CD8-positive, alpha-beta memory T cell (primary cell): ENCODE data around the gene SGCA. TPM values are rescaled to one million over a fixed set of nuclear protein-coding genes. Genes with fewer than 3 reads are reported as not detected.

ENCODE experiments used
- CTCF ChIA-PET: fragments of 350-600 bp; sonication (Branson Sonifier 250); formaldehyde crosslinking; loops from one replicate; lab custom pipeline; 2021; ENCODE audit warnings: antibody characterized with exemption; lab: Charles Lee
- POLR2A ChIA-PET: fragments of 350-600 bp; sonication (Branson Sonifier 250); formaldehyde crosslinking; loops from one replicate; lab custom pipeline; 2021; ENCODE audit warnings: antibody characterized with exemption; lab: Charles Lee
- DNase-seq, 5 donors: peaks; one replicate each; pipeline versions ENCODE4 v3.0.0 to v3.0.0-alpha.2; 2020 to 2022; ENCODE audit warnings: mixed read lengths in 1 of 5
- H3K27ac ChIP-seq: one replicate; pipeline ENCODE4 v1.7.0; 2013; ENCODE audit warnings: low read depth, mild to moderate bottlenecking, low read length, moderate library complexity
- H3K27me3 ChIP-seq: 2 replicates; pipeline ENCODE4 v1.7.0; 2013; ENCODE audit warnings: low read length, mild to moderate bottlenecking; ENCODE audit not compliant: insufficient read depth, poor library complexity, severe bottlenecking
- H3K36me3 ChIP-seq: 2 replicates; pipeline ENCODE4 v1.7.0; 2013; ENCODE audit warnings: mild to moderate bottlenecking, low read length, moderate library complexity; ENCODE audit not compliant: insufficient read depth
- H3K4me1 ChIP-seq: 2 replicates; pipeline ENCODE4 v1.7.0; 2013; ENCODE audit warnings: mild to moderate bottlenecking, low read length, moderate library complexity; ENCODE audit not compliant: insufficient read depth
- H3K4me3 ChIP-seq: 2 replicates; pipeline ENCODE4 v1.7.0; 2013; ENCODE audit warnings: mild to moderate bottlenecking, low read length
- H3K9me3 ChIP-seq: 2 replicates; pipeline ENCODE4 v1.7.0; 2013; ENCODE audit warnings: mild to moderate bottlenecking, low read length
- H3K27ac Mint-ChIP-seq, 8 donors: one replicate each; pipeline ENCODE4 v1.8.0; 2020 to 2021; ENCODE audit warnings: mixed read lengths in 8 of 8, mild to moderate bottlenecking in 6 of 8, inconsistent platforms in 3 of 8, moderate library complexity in 3 of 8
- H3K27me3 Mint-ChIP-seq, 2 donors: one replicate each; pipeline ENCODE4 v1.8.0; 2020 to 2021; ENCODE audit warnings: mixed read lengths in 2 of 2, mild to moderate bottlenecking in 1 of 2, moderate library complexity in 1 of 2
- H3K36me3 Mint-ChIP-seq, 3 donors: one replicate each; pipeline ENCODE4 v1.8.0; 2020 to 2021; ENCODE audit warnings: mixed read lengths in 3 of 3, inconsistent platforms in 1 of 3, mild to moderate bottlenecking in 1 of 3
- H3K4me1 Mint-ChIP-seq, 3 donors: one replicate each; pipeline ENCODE4 v1.8.0; 2020 to 2021; ENCODE audit warnings: mixed read lengths in 3 of 3, inconsistent platforms in 1 of 3, mild to moderate bottlenecking in 1 of 3
- H3K4me3 Mint-ChIP-seq, 7 donors: one replicate each; pipeline ENCODE4 v1.8.0; 2020 to 2021; ENCODE audit warnings: mixed read lengths in 7 of 7, mild to moderate bottlenecking in 6 of 7, moderate library complexity in 4 of 7, inconsistent platforms in 2 of 7
- H3K9me3 Mint-ChIP-seq, 5 donors: one replicate each; pipeline ENCODE4 v1.8.0; 2020 to 2022; ENCODE audit warnings: mixed read lengths in 5 of 5, mild to moderate bottlenecking in 3 of 5, moderate library complexity in 2 of 5, inconsistent platforms in 1 of 5
- polyA plus RNA-seq: library from polyadenylated mRNA; unstranded; fragments of 300-500 nt; fragmentation: Illumina TruSeq; gene quantifications from one replicate; pipeline ENCODE4 v1.2.3, GENCODE V29; 2021
- total RNA-seq, 2 experiments: library from RNA; stranded (reverse); gene quantifications; one replicate each; pipeline ENCODE4 v1.2.3, GENCODE V29; 2021

SGCA gene
- total and polyA plus RNA-seq, 3 experiments from 2014 or later: 0.31 TPM; not detected in 2

DNA sequence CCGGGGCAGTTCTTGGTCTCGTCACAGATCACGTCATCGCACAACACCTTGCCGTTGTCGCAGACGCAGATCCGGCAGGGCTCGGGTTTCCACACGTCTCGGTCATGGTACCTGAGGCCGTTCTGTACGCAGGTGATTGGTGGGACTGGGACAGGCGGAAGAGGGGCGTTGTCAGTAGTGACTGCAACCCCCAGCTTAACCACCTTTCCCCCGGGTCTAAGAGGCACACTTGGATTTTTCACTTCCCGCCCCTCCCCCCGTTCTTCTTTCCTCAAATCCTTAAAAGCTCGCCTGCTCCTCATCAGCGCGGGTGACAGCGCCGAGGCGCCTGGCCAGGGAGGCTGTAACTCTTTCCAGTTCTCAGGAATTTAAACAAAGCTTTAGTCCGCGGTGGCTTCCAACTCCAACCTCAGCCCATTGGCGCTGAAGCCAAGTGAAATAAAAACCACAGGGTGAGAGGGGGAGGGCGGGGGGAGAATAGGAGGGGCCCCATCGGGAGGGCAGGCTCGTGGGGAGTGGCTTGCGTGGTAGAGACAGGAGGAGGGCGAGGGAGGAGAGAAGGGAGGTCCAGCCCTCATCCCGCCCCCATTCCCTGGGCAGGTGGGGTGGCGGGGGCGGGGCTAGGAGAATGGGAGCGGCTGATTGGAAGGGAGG, 34.1 kb downstream of the SGCA start:
- Mint-ChIP-seq H3K4me1 (peaks cover 16 to 29% (median 16%) of the 10 kb centered on the region in 3 donors), H3K4me3 (peak overlapping the region; percentile 75 to 90 (median 80)), H3K9me3 (no peaks in the 10 kb centered on the region), H3K27me3 (peaks cover 40 to 44% of the 10 kb centered on the region in 2 donors), H3K36me3 (no peaks in the 10 kb centered on the region), H3K27ac (peak overlapping the region in 7 of 8 donors; percentile 76 to 98 (median 92))
- Histone ChIP-seq H3K27ac (no peak overlapping the region), H3K36me3 (no peaks in the 10 kb centered on the region), H3K9me3 (no peaks in the 10 kb centered on the region), H3K4me3 (peak overlapping the region; percentile 59), H3K4me1 (peaks cover 17% of the 10 kb centered on the region), H3K27me3 (peaks cover 25% of the 10 kb centered on the region)
- ChIA-PET CTCF (interaction anchor here (0.6 to 4.2 kb wide), 35 partner anchors 9 to 302 kb away, joined by 3 to 82 read pairs (median 4); partner anchors contain the start of genes ITGA3, LRRC59, PDK2 and TMEM92), POLR2A (interaction anchor here (0.6 kb wide), 1 partner anchor 48 kb away, joined by 5 read pairs; no protein-coding TSS in a partner anchor)
- DNase-seq: peak; percentile 63 to 86 (median 77)

DNA sequence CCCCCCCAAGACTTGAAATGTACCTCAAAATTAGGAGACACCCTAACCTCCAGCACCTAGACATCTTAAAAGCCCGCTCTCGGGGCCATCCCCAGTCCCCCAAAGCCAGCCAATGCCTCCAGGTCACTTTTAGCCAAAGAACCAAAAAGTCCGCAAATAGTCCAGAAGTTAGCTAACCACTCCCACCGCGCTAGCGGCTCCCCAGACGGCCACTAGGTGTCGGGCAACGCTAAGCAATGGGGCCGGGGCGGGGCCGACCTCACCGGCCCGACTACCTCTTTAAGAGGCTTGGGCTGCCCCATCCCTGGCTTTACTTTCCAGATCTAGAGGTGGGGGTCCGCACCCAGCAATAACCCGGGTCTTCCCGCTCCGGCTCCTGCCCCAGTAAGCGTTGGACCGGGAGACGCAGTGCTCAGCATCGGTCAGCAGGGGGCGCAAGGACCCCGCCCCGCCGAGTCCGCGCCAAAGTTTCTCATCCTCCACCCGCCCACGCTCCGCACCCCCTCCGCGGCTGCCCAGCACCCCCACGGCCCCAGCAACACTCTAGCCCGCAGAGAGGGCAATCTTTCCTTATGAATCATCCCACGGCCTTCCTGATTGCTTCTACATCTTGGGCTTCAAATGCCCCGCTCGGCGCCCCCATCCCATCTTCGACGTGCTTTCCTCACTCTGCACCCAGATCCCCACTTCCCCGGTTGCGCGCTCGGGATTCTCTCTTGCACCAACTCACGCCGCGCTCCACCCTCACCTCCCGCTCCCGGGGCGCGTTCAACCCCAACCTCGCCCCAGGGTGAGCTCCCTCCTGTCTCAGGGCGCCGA, 34.9 kb downstream of the SGCA start:
- Histone ChIP-seq H3K36me3 (no peaks in the 10 kb centered on the region), H3K4me1 (peaks cover 17% of the 10 kb centered on the region), H3K27me3 (peaks cover 25% of the 10 kb centered on the region), H3K27ac (no peak overlapping the region), H3K9me3 (no peaks in the 10 kb centered on the region), H3K4me3 (peak overlapping the region; percentile 59)
- Mint-ChIP-seq H3K4me1 (peaks cover 16 to 29% (median 16%) of the 10 kb centered on the region in 3 donors), H3K36me3 (no peaks in the 10 kb centered on the region), H3K9me3 (peaks cover 0 to 2% (median 0%) of the 10 kb centered on the region in 5 donors), H3K27me3 (peaks cover 45 to 51% of the 10 kb centered on the region in 2 donors), H3K4me3 (peak overlapping the region; percentile 75 to 90 (median 80)), H3K27ac (peak overlapping the region in 7 of 8 donors; percentile 14 to 97 (median 87))
- CTCF ChIA-PET: interaction anchor here (0.6 to 4.2 kb wide), 40 partner anchors 8 to 531 kb away, joined by 3 to 82 read pairs (median 4); partner anchors contain the start of genes ITGA3, LRRC59, PDK2 and RSAD1
- peak; percentile 70 to 83 (median 75) for DNase-seq
- POLR2A ChIA-PET: interaction anchor here (0.6 kb wide), 1 partner anchor 49 kb away, joined by 5 read pairs; no protein-coding TSS in a partner anchor

DNA sequence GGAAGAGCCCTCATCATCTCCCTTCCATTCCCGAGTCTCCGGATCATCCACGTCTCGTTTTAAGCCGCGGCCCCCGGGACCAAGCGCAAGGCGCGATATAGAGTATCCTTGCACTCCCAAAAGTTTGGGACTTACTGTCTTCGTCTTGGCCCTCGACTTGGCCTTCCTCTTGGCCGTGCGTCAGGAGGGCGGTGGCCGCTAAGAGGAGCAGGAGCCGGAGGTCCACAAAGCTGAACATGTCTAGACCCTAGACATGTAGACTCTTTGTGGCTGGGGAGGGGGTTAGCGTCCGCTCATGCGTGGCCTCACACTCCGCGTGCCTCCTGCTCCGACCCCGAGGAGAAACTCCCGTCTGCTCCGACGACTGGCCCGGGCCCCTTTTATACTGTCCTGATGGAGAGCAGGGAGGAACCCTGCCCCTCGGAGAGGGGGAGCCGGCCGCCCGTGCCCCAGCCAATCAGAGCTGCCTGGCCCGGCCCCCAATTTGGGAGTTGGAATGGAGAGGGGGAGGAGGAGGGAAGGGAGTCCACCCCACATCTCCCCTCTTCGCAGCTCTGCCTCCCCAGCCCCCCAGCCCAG, 35.6 kb downstream of the SGCA start, which contains the start of gene COL1A1:
TSS of gene COL1A1 (minus strand) at position 356 of the 579 bp plus-strand sequence. CDS start at position 238, 118 bp downstream.
- H3K4me1 Mint-ChIP-seq: peaks cover 16 to 29% (median 16%) of the 10 kb centered on the region in 3 donors
- peaks cover 0 to 2% (median 0%) of the 10 kb centered on the region in 5 donors for H3K9me3 Mint-ChIP-seq
- no peaks in the 10 kb centered on the region for H3K36me3 Mint-ChIP-seq
- peak within 1 kb of the TSS in 7 of 8 donors; percentile 14 to 97 (median 76) for H3K27ac Mint-ChIP-seq
- H3K4me1 ChIP-seq: peaks cover 17% of the 10 kb centered on the region
- H3K27ac ChIP-seq: no peak within 1 kb of the TSS
- peak within 1 kb of the TSS; percentile 59 for H3K4me3 ChIP-seq
- DNase-seq: no peak
- no peaks in the 10 kb centered on the region for H3K9me3 ChIP-seq
- ChIA-PET CTCF (interaction anchor here (0.6 to 4.2 kb wide), 15 partner anchors 13 to 531 kb away, joined by 3 to 82 read pairs (median 4); partner anchors contain the start of genes LRRC59, RSAD1 and TMEM92), POLR2A (no interaction called here)
- H3K4me3 Mint-ChIP-seq: peak within 1 kb of the TSS; percentile 75 to 90 (median 80)
- H3K27me3 ChIP-seq: peaks cover 25% of the 10 kb centered on the region
- no peaks in the 10 kb centered on the region for H3K36me3 ChIP-seq
- H3K27me3 Mint-ChIP-seq: peaks cover 50 to 58% of the 10 kb centered on the region in 2 donors

DNA sequence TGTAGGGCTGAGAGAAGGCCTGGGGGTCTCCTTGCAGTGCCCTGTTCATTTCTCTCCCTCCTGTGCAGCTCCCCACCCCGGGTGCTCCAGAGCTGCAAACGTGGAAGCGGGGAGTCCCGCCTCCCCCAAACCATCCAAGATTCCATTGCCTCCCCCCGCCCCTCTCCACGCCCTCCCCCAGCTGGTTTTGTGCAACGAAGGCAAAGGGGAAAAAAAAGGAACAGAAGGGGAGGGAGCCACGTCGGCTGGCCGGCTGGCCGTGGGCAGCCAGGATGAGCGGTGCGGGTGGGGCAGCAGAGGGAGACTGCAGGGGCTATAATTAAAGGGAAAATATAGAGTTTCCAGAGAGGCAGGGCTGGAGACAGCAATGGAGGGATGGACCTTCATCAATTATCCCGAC, 37.3 kb downstream of the SGCA start:
- ChIA-PET CTCF (interaction anchor here (3.1 to 4.2 kb wide), 3 partner anchors 65 to 92 kb away, joined by 19 to 82 read pairs (median 59); partner anchors contain the start of gene TMEM92), POLR2A (no interaction called here)
- DNase-seq: no peak
- H3K36me3 Mint-ChIP-seq: no peaks in the 10 kb centered on the region
- no peak overlapping the region for H3K4me3 Mint-ChIP-seq
- H3K27ac ChIP-seq: no peak overlapping the region
- no peaks in the 10 kb centered on the region for H3K9me3 ChIP-seq
- H3K27me3 Mint-ChIP-seq: peaks cover 56 to 76% of the 10 kb centered on the region in 2 donors
- H3K9me3 Mint-ChIP-seq: peaks cover 0 to 2% (median 0%) of the 10 kb centered on the region in 5 donors
- H3K4me1 ChIP-seq: peaks cover 17% of the 10 kb centered on the region
- no peak overlapping the region for H3K27ac Mint-ChIP-seq
- H3K4me3 ChIP-seq: no peak overlapping the region
- H3K36me3 ChIP-seq: no peaks in the 10 kb centered on the region
- peaks cover 25% of the 10 kb centered on the region for H3K27me3 ChIP-seq
- peaks cover 16 to 34% (median 21%) of the 10 kb centered on the region in 3 donors for H3K4me1 Mint-ChIP-seq

DNA sequence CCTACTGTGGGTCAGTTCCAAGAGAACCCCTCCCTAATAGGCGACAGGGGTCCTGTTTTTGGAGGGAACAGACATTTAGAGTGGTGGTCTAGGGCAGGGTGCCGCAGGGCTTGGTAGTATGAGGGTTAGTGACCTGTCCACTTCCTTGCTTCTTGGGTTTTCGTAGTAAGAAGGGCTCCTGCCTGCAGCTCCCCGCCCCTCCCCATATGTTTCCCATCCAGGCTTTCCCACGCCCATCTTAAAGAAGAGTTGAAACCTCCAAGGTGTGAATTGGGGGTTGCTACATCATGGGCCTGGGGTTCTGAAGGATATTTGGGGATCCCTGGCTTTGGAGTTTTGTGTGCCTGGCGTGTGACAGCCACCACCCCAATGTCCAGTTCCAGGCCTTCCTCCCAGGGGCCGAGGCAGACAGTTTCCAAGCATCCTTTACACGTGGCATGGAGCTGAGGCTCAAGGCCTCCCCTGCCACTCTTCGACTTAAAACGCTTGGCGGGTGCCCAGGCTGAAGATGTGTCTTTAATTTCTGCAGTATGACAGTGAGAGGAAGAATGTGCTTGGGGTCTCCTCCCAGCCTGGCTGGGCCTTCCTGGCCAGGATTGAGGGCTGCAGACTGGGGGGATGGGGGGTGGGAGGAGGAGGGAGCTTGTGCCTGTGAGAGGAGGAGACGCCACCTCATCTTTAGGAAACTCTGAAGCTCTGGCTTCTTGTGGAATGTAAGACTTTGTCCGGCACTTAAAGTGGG, 38.0 kb downstream of the SGCA start:
- Histone ChIP-seq H3K4me3 (no peak overlapping the region), H3K4me1 (peaks cover 17% of the 10 kb centered on the region), H3K36me3 (no peaks in the 10 kb centered on the region), H3K9me3 (no peaks in the 10 kb centered on the region), H3K27me3 (peaks cover 25% of the 10 kb centered on the region), H3K27ac (no peak overlapping the region)
- Mint-ChIP-seq H3K36me3 (no peaks in the 10 kb centered on the region), H3K27me3 (peaks cover 55 to 79% of the 10 kb centered on the region in 2 donors), H3K4me3 (no peak overlapping the region), H3K27ac (no peak overlapping the region), H3K9me3 (peaks cover 0 to 2% (median 0%) of the 10 kb centered on the region in 5 donors), H3K4me1 (peaks cover 13 to 27% (median 21%) of the 10 kb centered on the region in 3 donors)
- POLR2A ChIA-PET: no interaction called here
- CTCF ChIA-PET: interaction anchor here (0.8 to 4.2 kb wide), 4 partner anchors 13 to 93 kb away, joined by 3 to 82 read pairs (median 4); no protein-coding TSS in a partner anchor
- DNase-seq: no peak

DNA sequence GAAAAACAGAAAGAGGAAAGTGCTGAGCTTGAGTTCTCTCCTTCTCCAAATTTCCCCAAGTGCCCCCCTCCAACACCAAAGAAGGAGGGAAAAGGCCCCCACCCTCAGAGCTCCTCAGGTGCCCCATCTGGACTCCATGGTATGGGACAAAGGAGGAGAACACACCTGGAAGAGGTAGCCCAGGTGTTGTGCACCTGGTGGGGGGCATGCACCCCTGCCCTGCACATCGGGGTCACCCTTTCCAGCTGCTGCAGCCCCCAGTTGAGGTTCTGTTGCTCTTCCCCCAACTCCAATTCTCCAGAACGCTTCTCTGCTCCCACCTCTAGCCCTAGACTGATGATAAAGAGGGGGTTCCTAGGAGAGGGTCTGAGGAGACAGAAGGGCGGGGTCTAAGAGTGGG, 38.6 kb downstream of the SGCA start:
- Mint-ChIP-seq H3K27ac (no peak overlapping the region), H3K27me3 (peaks cover 58 to 84% of the 10 kb centered on the region in 2 donors), H3K4me3 (no peak overlapping the region), H3K4me1 (peaks cover 13 to 24% (median 21%) of the 10 kb centered on the region in 3 donors), H3K36me3 (peaks cover 0 to 1% (median 0%) of the 10 kb centered on the region in 3 donors), H3K9me3 (peaks cover 0 to 2% (median 0%) of the 10 kb centered on the region in 5 donors)
- DNase-seq: no peak
- Histone ChIP-seq H3K27me3 (peaks cover 25% of the 10 kb centered on the region), H3K36me3 (no peaks in the 10 kb centered on the region), H3K4me1 (peaks cover 17% of the 10 kb centered on the region), H3K27ac (no peak overlapping the region), H3K9me3 (no peaks in the 10 kb centered on the region), H3K4me3 (no peak overlapping the region)
- CTCF ChIA-PET: interaction anchor here (0.8 to 1.4 kb wide), 4 partner anchors 12 to 92 kb away, joined by 3 to 5 read pairs (median 4); no protein-coding TSS in a partner anchor
- POLR2A ChIA-PET: no interaction called here
